Upper lobe of right lung (tissue), 1 donor: ENCODE data around the gene FOXO1. TPM values are rescaled to one million over a fixed set of nuclear protein-coding genes. Genes with fewer than 3 reads are reported as not detected.
"Not testable (repeated sequence)": the region's sequence is repeated elsewhere in the genome, so short reads cannot be mapped to it uniquely, and the experiment has no call there.

Experiments used
- ATAC-seq: fragments of 200-7000 bp; cut with Tn5 transposase; one replicate; pipeline ENCODE4 v1.9.1; 2020; ENCODE audit warnings: mild to moderate bottlenecking, moderate library complexity
- DNase-seq: peaks from one replicate; pipeline ENCODE4 v3.0.0-alpha.2; 2020
- H3K27ac ChIP-seq: fragments of 200-600 bp; one replicate; pipeline ENCODE4 v1.8.0; 2022
- H3K27me3 ChIP-seq: fragments of 200-600 bp; one replicate; pipeline ENCODE4 v1.8.0; 2022; ENCODE audit warnings: mild to moderate bottlenecking
- H3K36me3 ChIP-seq: fragments of 200-600 bp; one replicate; pipeline ENCODE4 v1.8.0; 2022
- H3K4me1 ChIP-seq: fragments of 200-600 bp; one replicate; pipeline ENCODE4 v1.8.0; 2022
- H3K4me3 ChIP-seq: fragments of 200-600 bp; one replicate; pipeline ENCODE4 v1.8.0; 2022; ENCODE audit warnings: mild to moderate bottlenecking
- H3K9me3 ChIP-seq: fragments of 200-600 bp; one replicate; pipeline ENCODE4 v1.8.0; 2022
- CTCF ChIP-seq: fragments of 200-600 bp; IDR thresholded peaks from one replicate; pipeline ENCODE4 v1.8.0; 2022; ENCODE audit warnings: antibody characterized with exemption
- intact Hi-C: fragments of 100-400 bp; cut with DNase I; formaldehyde crosslinking; loops from one replicate; pipeline ENCODE4 v1.11.0; 2022
- long read RNA-seq: library from polyadenylated mRNA; unstranded; transcript quantifications from one replicate; pipeline ENCODE4 v2.0.0, GENCODE V29; 2021
- total RNA-seq: library from RNA; stranded (reverse); fragmentation: NEBNext Ultra II Directional; extraction: Animal tissue kit (Norgen Biotek cat#: 25700); gene quantifications from one replicate; pipeline ENCODE4 v1.2.1, GENCODE V29; 2021
- donor health status: DM: no; HTN: yes; CAD: no; lungs with severe emphysema.

The FOXO1 gene
- 29.4 TPM for total RNA-seq
- long read RNA-seq, full-length matches to known transcripts = 73 of 97 reads
- long read RNA-seq, partial matches to known transcripts = 12 of 97 reads
- long read RNA-seq, other reads (novel, unspliced or antisense) = 12 of 97 reads

GRCh38 chr13:40666045-40666932 lies at the start of gene FOXO1:
Gene FOXO1, minus strand, starts transcription at chr13:40666641. Its CDS starts 429 bp downstream, at chr13:40666212.
- Histone ChIP-seq H3K9me3 (no peaks in the 10 kb centered on the region), H3K27me3 (no peaks in the 10 kb centered on the region), H3K36me3 (no peaks in the 10 kb centered on the region), H3K4me1 (peaks cover 18% of the 10 kb centered on the region), H3K27ac (peak within 1 kb of the TSS; percentile 93), H3K4me3 (peak within 1 kb of the TSS; percentile 75)
- TF ChIP-seq CTCF = no peak
- peak; percentile 95 for DNase-seq
- intact Hi-C loops = no loop called here
- peak; percentile 91 for ATAC-seq

- peaks cover 11% of the 10 kb centered on the region for H3K36me3 ChIP-seq
- intact Hi-C loops, ATAC-seq: not testable (repeated sequence)
Observed at GRCh38 chr13:40714433-40714832, 48.0 kb upstream of the FOXO1 start.

GRCh38 chr13:40706439-40706838 lies 40.0 kb upstream of the FOXO1 start:
- no peak overlapping the region for H3K27ac ChIP-seq
- H3K4me1 ChIP-seq = no peaks in the 10 kb centered on the region
- TF ChIP-seq CTCF = no peak
- peaks cover 4% of the 10 kb centered on the region for H3K9me3 ChIP-seq
- no peak for ATAC-seq
- no peaks in the 10 kb centered on the region for H3K36me3 ChIP-seq
- H3K27me3 ChIP-seq = no peaks in the 10 kb centered on the region
- no peak for DNase-seq
- intact Hi-C loops = no loop called here
- H3K4me3 ChIP-seq = no peak overlapping the region

More at GRCh38 chr13:40714433-40714832, 48.0 kb upstream of the FOXO1 start:
- not testable (repeated sequence) for H3K9me3 ChIP-seq, H3K4me3 ChIP-seq, H3K27me3 ChIP-seq, H3K27ac ChIP-seq, H3K4me1 ChIP-seq, DNase-seq

- Histone ChIP-seq H3K4me3 (no peak overlapping the region), H3K36me3 (no peaks in the 10 kb centered on the region), H3K9me3 (no peaks in the 10 kb centered on the region), H3K27me3 (no peaks in the 10 kb centered on the region), H3K4me1 (no peaks in the 10 kb centered on the region), H3K27ac (no peak overlapping the region)
- ATAC-seq (no peak), DNase-seq (no peak)
- intact Hi-C loops = no loop called here
- TF ChIP-seq CTCF = no peak
Observed at GRCh38 chr13:40697711-40698110, 31.3 kb upstream of the FOXO1 start.

- intact Hi-C loops = no loop called here
- no peaks in the 10 kb centered on the region for H3K36me3 ChIP-seq
- TF ChIP-seq CTCF = no peak
- H3K4me1 ChIP-seq = no peaks in the 10 kb centered on the region
- no peak overlapping the region for H3K4me3 ChIP-seq
- no peak for DNase-seq
- ATAC-seq = no peak
- no peaks in the 10 kb centered on the region for H3K27me3 ChIP-seq
- H3K9me3 ChIP-seq = no peaks in the 10 kb centered on the region
- no peak overlapping the region for H3K27ac ChIP-seq
Observed at GRCh38 chr13:40694426-40694825, 28.0 kb upstream of the FOXO1 start.

GRCh38 chr13:40692946-40693345 lies 26.5 kb upstream of the FOXO1 start:
- no peak for DNase-seq
- TF ChIP-seq CTCF = no peak
- intact Hi-C loops = no loop called here
- Histone ChIP-seq H3K27me3 (no peaks in the 10 kb centered on the region), H3K9me3 (no peaks in the 10 kb centered on the region), H3K27ac (no peak overlapping the region), H3K4me1 (no peaks in the 10 kb centered on the region), H3K4me3 (no peak overlapping the region), H3K36me3 (no peaks in the 10 kb centered on the region)
- ATAC-seq = no peak
